ENCODE measurements around the gene CCDC192. TPM values are rescaled to one million over a fixed set of nuclear protein-coding genes. Genes with fewer than 3 reads are reported as not detected.

The CCDC192 gene
- total RNA-seq, 2 donors from 2014 or later, result not detected

- no peak overlapping the region for H3K4me3 Mint-ChIP-seq
- H3K4me1 Mint-ChIP-seq (ENCODE audit: low read depth in 2 of 2), result no peaks in the 10 kb centered on the region
- H3K27ac Mint-ChIP-seq, result no peak overlapping the region
These were observed 207.2 kb downstream of the CCDC192 start for GRCh38 chr5:127910307-127910956.

GRCh38 chr5:127911619-127912018 is 208.4 kb downstream of the CCDC192 start:
- DNase-seq (ENCODE audit: low spot score), result no peak
- no peaks in the 10 kb centered on the region for H3K9me3 Mint-ChIP-seq
- H3K4me3 Mint-ChIP-seq, result no peak overlapping the region
- no peaks in the 10 kb centered on the region for H3K4me1 Mint-ChIP-seq (ENCODE audit: low read depth in 2 of 2)
- peaks cover 0 to 6% of the 10 kb centered on the region in 2 donors for H3K27me3 Mint-ChIP-seq
- no peaks in the 10 kb centered on the region for H3K36me3 Mint-ChIP-seq
- no peak overlapping the region for H3K27ac Mint-ChIP-seq
- ATAC-seq, result no peak

More at GRCh38 chr5:127910307-127910956, 207.2 kb downstream of the CCDC192 start:
- H3K36me3 Mint-ChIP-seq, result no peaks in the 10 kb centered on the region
- H3K9me3 Mint-ChIP-seq, result no peaks in the 10 kb centered on the region
- DNase-seq (ENCODE audit: low spot score) (no peak), ATAC-seq (no peak)
- peaks cover 3 to 13% of the 10 kb centered on the region in 2 donors for H3K27me3 Mint-ChIP-seq

DNA sequence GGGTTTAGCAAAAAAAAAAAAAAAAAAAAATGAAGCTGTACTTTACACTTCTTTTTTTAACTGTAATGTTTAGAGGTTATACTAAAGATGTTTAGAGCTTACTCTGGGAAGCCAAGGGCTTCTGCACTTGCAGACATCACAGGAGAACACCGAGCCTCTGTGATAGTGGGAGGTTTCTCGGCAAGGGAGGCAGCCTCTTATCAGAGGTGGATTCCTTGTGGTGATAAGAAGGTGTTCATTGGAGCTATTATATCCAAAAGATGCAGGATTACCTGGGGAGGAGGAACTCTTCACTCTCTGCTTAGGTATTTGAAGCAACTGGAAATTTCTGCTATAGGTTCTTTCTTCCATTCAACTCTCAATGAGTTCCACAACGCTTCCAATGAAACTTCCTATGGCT is 209.2 kb downstream of the CCDC192 start:
- no peak overlapping the region for H3K27ac Mint-ChIP-seq
- peaks cover 7% of the 10 kb centered on the region in 2 donors for H3K4me1 Mint-ChIP-seq (ENCODE audit: low read depth in 2 of 2)
- DNase-seq (ENCODE audit: low spot score), result no peak
- ATAC-seq, result no peak
- H3K9me3 Mint-ChIP-seq, result no peaks in the 10 kb centered on the region
- no peaks in the 10 kb centered on the region for H3K36me3 Mint-ChIP-seq
- H3K4me3 Mint-ChIP-seq, result no peak overlapping the region
- H3K27me3 Mint-ChIP-seq, result peaks cover 0 to 6% of the 10 kb centered on the region in 2 donors

- DNase-seq (ENCODE audit: low spot score), result no peak
- Mint-ChIP-seq H3K27ac (peak overlapping the region in 1 of 2 donors; percentile 23), H3K27me3 (peaks cover 0 to 6% of the 10 kb centered on the region in 2 donors), H3K4me1 (ENCODE audit: low read depth in 2 of 2) (peaks cover 7 to 9% of the 10 kb centered on the region in 2 donors), H3K36me3 (no peaks in the 10 kb centered on the region), H3K4me3 (peak overlapping the region; percentile 8), H3K9me3 (no peaks in the 10 kb centered on the region)
- ATAC-seq, result no peak
These were observed 213.8 kb downstream of the CCDC192 start for GRCh38 chr5:127916885-127917573.

GRCh38 chr5:127919006-127919796 is 216.0 kb downstream of the CCDC192 start:
- Mint-ChIP-seq H3K4me3 (no peak overlapping the region), H3K4me1 (ENCODE audit: low read depth in 2 of 2) (peaks cover 7 to 9% of the 10 kb centered on the region in 2 donors), H3K27me3 (no peaks in the 10 kb centered on the region), H3K9me3 (no peaks in the 10 kb centered on the region), H3K36me3 (no peaks in the 10 kb centered on the region), H3K27ac (no peak overlapping the region)
- DNase-seq (ENCODE audit: low spot score), result no peak
- ATAC-seq, result peak in 1 of 2 donors; percentile 27

DNA sequence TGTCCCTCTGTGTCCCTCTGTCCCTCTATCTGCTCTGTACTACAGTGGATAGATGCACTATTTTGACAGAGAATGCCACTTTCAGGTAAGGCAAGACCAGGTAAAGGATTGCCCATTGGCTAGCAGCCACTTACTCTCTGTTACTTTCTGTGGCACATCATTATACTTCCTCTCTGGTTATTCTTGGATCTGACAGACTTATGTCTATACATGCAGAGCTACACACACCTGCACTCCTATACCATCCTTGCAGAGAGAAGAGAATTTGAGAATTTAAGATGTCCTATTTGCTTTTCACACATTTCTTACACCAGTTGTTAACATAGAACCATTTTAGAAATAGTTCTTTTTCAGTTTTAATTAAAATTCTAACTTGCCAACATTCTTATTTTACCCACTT is 216.6 kb downstream of the CCDC192 start:
- H3K9me3 Mint-ChIP-seq, result no peaks in the 10 kb centered on the region
- no peak for DNase-seq (ENCODE audit: low spot score)
- no peaks in the 10 kb centered on the region for H3K27me3 Mint-ChIP-seq
- H3K27ac Mint-ChIP-seq, result no peak overlapping the region
- no peaks in the 10 kb centered on the region for H3K36me3 Mint-ChIP-seq
- no peak for ATAC-seq
- no peak overlapping the region for H3K4me3 Mint-ChIP-seq
- H3K4me1 Mint-ChIP-seq (ENCODE audit: low read depth in 2 of 2), result peaks cover 7 to 9% of the 10 kb centered on the region in 2 donors

GRCh38 chr5:127920936-127921335 is 217.7 kb downstream of the CCDC192 start:
- Mint-ChIP-seq H3K9me3 (no peaks in the 10 kb centered on the region), H3K36me3 (no peaks in the 10 kb centered on the region), H3K27ac (no peak overlapping the region), H3K4me3 (no peak overlapping the region), H3K27me3 (peaks cover 0 to under 1% of the 10 kb centered on the region in 2 donors), H3K4me1 (ENCODE audit: low read depth in 2 of 2) (peaks cover 7 to 9% of the 10 kb centered on the region in 2 donors)
- ATAC-seq, result no peak
- DNase-seq (ENCODE audit: low spot score), result no peak

- Mint-ChIP-seq H3K27ac (no peak overlapping the region), H3K27me3 (peaks cover 6 to 9% of the 10 kb centered on the region in 2 donors), H3K36me3 (no peaks in the 10 kb centered on the region), H3K4me1 (ENCODE audit: low read depth in 2 of 2) (no peaks in the 10 kb centered on the region), H3K4me3 (no peak overlapping the region), H3K9me3 (no peaks in the 10 kb centered on the region)
- no peak for DNase-seq (ENCODE audit: low spot score)
- no peak for ATAC-seq
These were observed 219.4 kb downstream of the CCDC192 start for GRCh38 chr5:127922603-127923002.

- Mint-ChIP-seq H3K27me3 (peaks cover 6 to 9% of the 10 kb centered on the region in 2 donors), H3K9me3 (no peaks in the 10 kb centered on the region), H3K4me1 (ENCODE audit: low read depth in 2 of 2) (no peaks in the 10 kb centered on the region), H3K4me3 (no peak overlapping the region), H3K36me3 (no peaks in the 10 kb centered on the region), H3K27ac (no peak overlapping the region)
- DNase-seq (ENCODE audit: low spot score) (no peak), ATAC-seq (no peak)
These were observed 220.8 kb downstream of the CCDC192 start for GRCh38 chr5:127923804-127924570.

- ATAC-seq, result no peak
- Mint-ChIP-seq H3K9me3 (no peaks in the 10 kb centered on the region), H3K4me3 (no peak overlapping the region), H3K4me1 (ENCODE audit: low read depth in 2 of 2) (no peaks in the 10 kb centered on the region), H3K27me3 (peaks cover 6 to 9% of the 10 kb centered on the region in 2 donors), H3K27ac (no peak overlapping the region), H3K36me3 (no peaks in the 10 kb centered on the region)
- DNase-seq (ENCODE audit: low spot score), result no peak
These were observed 221.4 kb downstream of the CCDC192 start for GRCh38 chr5:127924606-127925005.

GRCh38 chr5:127925916-127926315 is 222.7 kb downstream of the CCDC192 start:
- Mint-ChIP-seq H3K9me3 (no peaks in the 10 kb centered on the region), H3K27me3 (peaks cover 6 to 9% of the 10 kb centered on the region in 2 donors), H3K27ac (no peak overlapping the region), H3K4me3 (no peak overlapping the region), H3K4me1 (ENCODE audit: low read depth in 2 of 2) (no peaks in the 10 kb centered on the region), H3K36me3 (no peaks in the 10 kb centered on the region)
- ATAC-seq (no peak), DNase-seq (ENCODE audit: low spot score) (no peak)

- Mint-ChIP-seq H3K36me3 (no peaks in the 10 kb centered on the region), H3K4me3 (no peak overlapping the region), H3K4me1 (ENCODE audit: low read depth in 2 of 2) (no peaks in the 10 kb centered on the region), H3K27me3 (peaks cover 8 to 9% of the 10 kb centered on the region in 2 donors), H3K9me3 (no peaks in the 10 kb centered on the region), H3K27ac (no peak overlapping the region)
- ATAC-seq (no peak), DNase-seq (ENCODE audit: low spot score) (no peak)
These were observed 223.8 kb downstream of the CCDC192 start for GRCh38 chr5:127926974-127927373.

GRCh38 chr5:127928053-127928452 is 224.9 kb downstream of the CCDC192 start:
- no peaks in the 10 kb centered on the region for H3K4me1 Mint-ChIP-seq (ENCODE audit: low read depth in 2 of 2)
- H3K27ac Mint-ChIP-seq, result no peak overlapping the region
- ATAC-seq, result no peak
- no peaks in the 10 kb centered on the region for H3K36me3 Mint-ChIP-seq
- no peak overlapping the region for H3K4me3 Mint-ChIP-seq
- DNase-seq (ENCODE audit: low spot score), result no peak
- H3K9me3 Mint-ChIP-seq, result no peaks in the 10 kb centered on the region
- H3K27me3 Mint-ChIP-seq, result peaks cover 8 to 9% of the 10 kb centered on the region in 2 donors

Measured in natural killer cell treated with Interleukin-12 subunit alpha and Interleukin-12 subunit beta and Interleukin-15 and Interleukin-18, amount 100 ng/mL, for 72 hours (primary cell).